ENCODE measurements around the gene EPHB1.

Gene EPHB1

GRCh38 chr3:135235541-135235940, 440.5 kb downstream of the EPHB1 start:
- Histone ChIP-seq H3K4me3 (ENCODE audit: low read depth, low read length) (no peak overlapping the region), H3K4me1 (peaks cover 23% of the 10 kb centered on the region), H3K36me3 (no peaks in the 10 kb centered on the region), H3K27me3 (no peaks in the 10 kb centered on the region), H3K9me3 (no peaks in the 10 kb centered on the region)
- no peak for DNase-seq
- no peak for TF ChIP-seq CTCF (IDR thresholded peaks at IDR 0.05; ENCODE audit: low read depth, low read length)

DNA sequence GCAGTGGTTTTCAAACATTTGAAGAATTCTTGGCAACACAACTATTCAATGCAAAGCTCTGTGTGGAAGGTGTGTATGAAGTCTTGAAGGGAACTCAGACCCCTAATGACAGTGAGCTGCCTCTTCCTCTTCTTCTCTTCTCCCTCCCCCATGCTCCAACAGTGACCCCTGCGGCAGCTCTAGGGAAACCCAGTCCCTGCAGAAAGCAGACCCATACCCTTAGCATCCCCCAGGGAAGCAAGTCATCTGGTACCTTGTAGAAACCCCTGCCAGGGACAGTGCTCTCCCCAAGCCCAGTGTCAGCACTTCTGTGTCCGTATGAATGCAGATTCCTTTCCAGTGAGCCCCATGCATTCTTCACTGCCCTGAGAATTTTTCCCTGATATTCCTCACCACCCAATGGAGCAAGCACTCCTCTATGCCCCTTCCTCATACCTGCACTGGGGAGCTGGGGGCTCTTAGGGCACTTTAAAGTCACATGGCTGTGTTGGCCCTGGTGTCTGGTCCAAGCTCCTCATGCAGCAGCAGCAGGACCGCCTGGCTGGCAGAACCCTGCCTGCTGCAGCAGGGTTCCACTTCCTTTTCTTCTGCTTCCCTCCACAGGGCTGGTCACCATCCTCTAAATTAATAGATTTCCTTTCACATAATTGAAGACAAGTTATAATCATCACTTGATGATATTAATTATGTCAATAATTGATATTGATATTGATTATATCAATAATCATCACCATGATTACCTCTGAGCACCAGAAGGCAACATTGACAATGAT, 442.5 kb downstream of the EPHB1 start:
- DNase-seq = peak; percentile 76
- Histone ChIP-seq H3K27me3 (no peaks in the 10 kb centered on the region), H3K36me3 (no peaks in the 10 kb centered on the region), H3K4me1 (peaks cover 25% of the 10 kb centered on the region), H3K9me3 (no peaks in the 10 kb centered on the region), H3K4me3 (ENCODE audit: low read depth, low read length) (no peak overlapping the region)
- TF ChIP-seq CTCF (IDR thresholded peaks at IDR 0.05; ENCODE audit: low read depth, low read length) = peak; percentile 80

DNA sequence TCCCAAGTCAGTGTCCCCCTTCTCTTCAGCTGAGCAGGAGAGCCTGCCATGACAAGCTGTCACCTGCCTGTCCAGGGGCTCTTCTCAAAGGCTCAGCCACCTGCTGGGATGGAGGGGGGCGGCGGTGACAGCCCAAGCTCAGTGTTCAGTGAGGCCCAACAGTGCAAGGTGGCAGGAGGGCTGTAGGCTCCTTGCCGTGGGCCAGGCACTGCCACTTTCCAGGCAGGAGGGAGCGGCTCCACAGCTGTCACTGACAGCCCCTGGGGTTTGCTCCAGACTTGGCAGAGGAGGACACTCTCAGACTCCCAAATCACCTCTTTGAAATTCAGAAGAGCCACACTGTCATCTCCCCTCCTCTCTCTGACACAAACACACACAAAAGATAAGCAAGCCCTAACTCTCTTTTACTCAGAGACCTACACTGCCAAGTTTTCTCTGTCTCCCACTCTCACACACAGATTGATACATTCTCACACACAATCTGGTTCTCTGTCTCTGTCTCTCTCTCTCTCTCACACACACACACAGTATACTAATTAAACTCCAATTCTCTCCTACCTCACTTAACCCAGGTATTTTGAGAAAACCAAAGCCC, 443.3 kb downstream of the EPHB1 start:
- peaks cover 25% of the 10 kb centered on the region for H3K4me1 ChIP-seq
- no peak for TF ChIP-seq CTCF (IDR thresholded peaks at IDR 0.05; ENCODE audit: low read depth, low read length)
- DNase-seq = peak; percentile 43

GRCh38 chr3:135238871-135239614, 444.0 kb downstream of the EPHB1 start:
- peaks cover 25% of the 10 kb centered on the region for H3K4me1 ChIP-seq
- peak; percentile 92 for DNase-seq
- H3K4me3 ChIP-seq (ENCODE audit: low read depth, low read length) = peak overlapping the region; percentile 4
- no peaks in the 10 kb centered on the region for H3K9me3 ChIP-seq
- TF ChIP-seq CTCF (IDR thresholded peaks at IDR 0.05; ENCODE audit: low read depth, low read length) = peak; percentile 7; the same call in 1 of the 2 replicates
- H3K36me3 ChIP-seq = no peaks in the 10 kb centered on the region
- no peaks in the 10 kb centered on the region for H3K27me3 ChIP-seq

More for the DNA sequence above, 443.3 kb downstream of the EPHB1 start:
- Histone ChIP-seq H3K36me3 (no peaks in the 10 kb centered on the region), H3K27me3 (no peaks in the 10 kb centered on the region), H3K9me3 (no peaks in the 10 kb centered on the region), H3K4me3 (ENCODE audit: low read depth, low read length) (peak overlapping the region; percentile 1; the same call in 1 of the 2 replicates)

DNA sequence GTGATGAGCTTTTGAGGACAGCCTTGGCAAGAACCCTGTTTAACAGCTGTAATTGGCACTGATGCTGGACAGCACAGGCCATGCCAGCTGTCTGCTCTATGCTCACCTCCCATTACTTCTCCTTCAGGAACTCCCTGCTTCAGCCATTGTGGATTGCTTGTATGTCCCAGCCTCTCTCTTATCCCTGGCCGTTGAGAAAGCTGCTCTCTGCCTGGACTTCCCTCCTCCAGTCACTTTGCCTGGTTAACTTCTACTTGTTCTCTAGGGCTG, 444.5 kb downstream of the EPHB1 start:
- Histone ChIP-seq H3K36me3 (no peaks in the 10 kb centered on the region), H3K27me3 (no peaks in the 10 kb centered on the region), H3K9me3 (no peaks in the 10 kb centered on the region; the same call in 1 of the 2 replicates), H3K4me1 (peaks cover 25% of the 10 kb centered on the region), H3K4me3 (ENCODE audit: low read depth, low read length) (no peak overlapping the region)
- TF ChIP-seq CTCF (IDR thresholded peaks at IDR 0.05; ENCODE audit: low read depth, low read length) = no peak
- no peak for DNase-seq
